GM18907 (cell line): ENCODE data around the gene GGNBP2.

Source experiments
- ATAC-seq: cut with Tn5 transposase; IDR thresholded peaks from one replicate; pipeline ENCODE4 v1.9.1; 2021; ENCODE audit warnings: mild to moderate bottlenecking, moderate library complexity; ENCODE audit not compliant: unreplicated experiment

GGNBP2 gene

GRCh38 chr17:36515837-36516236, 28.9 kb upstream of the GGNBP2 start:
- ATAC-seq, result no peak

- ATAC-seq, result no peak
Observed at GRCh38 chr17:36523113-36523512, 21.6 kb upstream of the GGNBP2 start.

- no peak for ATAC-seq
Observed at GRCh38 chr17:36524428-36524876, 20.3 kb upstream of the GGNBP2 start.

- no peak for ATAC-seq
Observed at GRCh38 chr17:36525113-36525512, 19.6 kb upstream of the GGNBP2 start.

GRCh38 chr17:36525888-36526287, 18.8 kb upstream of the GGNBP2 start:
- no peak for ATAC-seq

- ATAC-seq, result no peak
Observed at GRCh38 chr17:36527621-36528250, 17.0 kb upstream of the GGNBP2 start.

GRCh38 chr17:36529121-36529520, 15.6 kb upstream of the GGNBP2 start:
- no peak for ATAC-seq

- ATAC-seq, result no peak
Observed at GRCh38 chr17:36532435-36532975, 12.2 kb upstream of the GGNBP2 start.

- peak; percentile 33 for ATAC-seq
Observed at GRCh38 chr17:36533935-36534839, 10.5 kb upstream of the GGNBP2 start.

GRCh38 chr17:36534840-36535668, 9.7 kb upstream of the GGNBP2 start, which contains the start of the genes MYO19 and PIGW:
MYO19 (minus strand) TSS chr17:36534868; CDS start chr17:36532538, 2,330 bp downstream.
PIGW (plus strand) TSS chr17:36534987; CDS start chr17:36537102, 2,115 bp downstream.
- peak; percentile 73 for ATAC-seq

GRCh38 chr17:36535669-36536081, 9.0 kb upstream of the GGNBP2 start:
- peak; percentile 16 for ATAC-seq

- ATAC-seq, result no peak
Observed at GRCh38 chr17:36540696-36541095, 4.0 kb upstream of the GGNBP2 start.

- ATAC-seq, result no peak
Observed at GRCh38 chr17:36542755-36543154, 2.0 kb upstream of the GGNBP2 start.

GRCh38 chr17:36544044-36544306, 744 bp upstream of the GGNBP2 start:
- peak; percentile 10 for ATAC-seq

- peak; percentile 43 for ATAC-seq
Observed at GRCh38 chr17:36545077-36545464, 352 bp downstream of the GGNBP2 start.

- peak; percentile 70 for ATAC-seq
Observed at GRCh38 chr17:36545465-36546417, 1.0 kb downstream of the GGNBP2 start.

- no peak for ATAC-seq
Observed at GRCh38 chr17:36546418-36547093, 1.8 kb downstream of the GGNBP2 start.

- no peak for ATAC-seq
Observed at GRCh38 chr17:36547776-36548175, 3.1 kb downstream of the GGNBP2 start.
